GM12873 (cell line): ENCODE data around the gene SUSD1.

ENCODE experiments used
- CTCF ChIP-seq: IDR thresholded peaks from 2 replicates; pipeline ENCODE4 v1.5.1; 2012; ENCODE audit warnings: low read depth, mild to moderate bottlenecking, moderate library complexity, low read length, control low read depth; ENCODE audit not compliant: insufficient read depth; ENCODE audit errors: missing control alignments

Gene SUSD1

GRCh38 chr9:112118009-112118408 is 57.1 kb downstream of the SUSD1 start:
- TF ChIP-seq CTCF, result no peak

DNA sequence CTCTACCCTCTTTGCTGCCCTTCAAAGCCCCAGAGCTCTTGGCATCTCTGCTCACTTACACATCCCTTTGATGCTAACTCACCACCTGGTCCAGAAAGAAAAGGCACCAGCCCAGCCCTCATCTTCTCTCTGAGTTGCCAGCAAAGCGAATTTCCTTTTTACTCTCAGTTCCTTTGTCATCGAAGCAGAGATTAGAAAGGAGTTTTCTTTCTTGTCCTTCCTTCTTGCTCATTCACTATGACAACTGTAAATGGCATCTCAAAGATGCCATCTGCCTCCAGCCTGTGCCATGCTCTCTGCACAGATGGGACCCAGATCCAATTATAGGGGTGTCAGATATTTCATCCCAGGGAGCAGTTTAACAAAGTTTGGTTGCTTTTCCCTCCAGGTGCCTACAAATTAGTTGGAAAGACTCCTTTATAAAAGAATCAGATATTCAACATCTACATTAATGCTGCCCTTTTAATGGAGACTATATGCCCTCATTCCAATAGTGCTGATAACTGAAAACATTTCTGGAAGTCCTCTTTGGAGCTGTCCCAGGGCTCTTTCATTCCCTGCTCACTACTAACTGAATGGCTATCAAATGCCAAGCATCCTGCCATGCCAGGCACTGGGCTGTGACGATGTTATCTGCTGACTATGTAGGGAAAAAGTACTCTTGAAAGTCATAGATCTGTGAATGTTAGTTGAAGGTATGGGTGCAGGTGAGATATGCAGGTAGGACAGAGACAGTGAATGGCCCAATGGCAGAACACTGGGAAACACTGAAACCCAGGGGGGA is 58.9 kb downstream of the SUSD1 start:
- TF ChIP-seq CTCF, result no peak

DNA sequence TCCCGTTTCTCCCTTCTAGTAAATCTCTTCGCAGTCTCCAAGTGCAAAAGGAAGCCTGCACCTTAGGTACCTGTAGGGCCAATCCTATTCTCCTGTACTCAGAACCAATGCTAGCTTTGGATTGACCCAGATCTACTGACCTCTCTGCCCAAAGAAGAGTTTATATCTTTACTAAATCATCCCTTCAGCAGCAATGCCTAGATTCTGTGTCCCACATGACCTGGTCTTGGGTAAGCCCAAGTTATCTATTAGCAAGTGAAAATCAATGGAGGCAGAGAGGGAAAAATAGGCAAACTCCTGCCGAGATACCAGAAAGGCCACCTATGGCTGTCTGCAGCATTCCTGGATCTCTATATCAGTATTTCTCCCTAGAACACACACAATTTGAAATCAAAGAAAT is 60.0 kb downstream of the SUSD1 start:
- TF ChIP-seq CTCF, result no peak

DNA sequence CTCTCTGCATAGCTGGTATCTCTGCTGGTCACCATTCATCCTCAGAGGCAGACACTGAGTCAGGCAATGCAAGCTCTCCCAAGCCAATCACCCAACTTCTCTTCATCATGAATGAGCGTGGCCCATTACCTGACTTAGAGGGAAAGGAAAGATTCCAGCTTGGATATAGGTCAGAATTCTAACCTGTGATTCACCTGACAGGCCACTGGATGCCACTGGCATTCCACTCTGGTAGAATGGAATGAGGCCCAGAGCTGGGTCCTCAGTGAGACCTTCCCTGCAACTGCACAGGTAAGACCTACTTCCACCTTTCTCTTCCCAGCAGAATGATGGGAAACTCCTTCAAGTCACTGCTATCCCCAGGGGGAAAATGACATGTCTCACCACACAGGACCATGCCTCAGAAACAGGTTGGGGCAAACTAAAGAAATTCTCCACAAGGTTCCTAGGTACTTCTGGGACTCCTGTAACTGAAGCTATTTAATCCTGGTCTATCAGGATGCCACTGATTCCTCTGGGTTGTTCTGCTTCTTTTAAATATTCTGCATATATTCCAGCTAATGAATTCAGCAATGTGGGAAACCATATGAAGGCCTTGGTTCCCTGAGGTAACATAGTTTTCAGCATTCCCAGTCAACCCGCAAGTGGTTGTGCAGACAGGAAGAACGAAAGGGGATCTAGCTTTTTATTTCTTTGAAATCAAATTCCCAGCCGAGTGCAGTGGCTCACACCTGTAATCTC is 62.0 kb downstream of the SUSD1 start:
- TF ChIP-seq CTCF, result peak; percentile 62

DNA sequence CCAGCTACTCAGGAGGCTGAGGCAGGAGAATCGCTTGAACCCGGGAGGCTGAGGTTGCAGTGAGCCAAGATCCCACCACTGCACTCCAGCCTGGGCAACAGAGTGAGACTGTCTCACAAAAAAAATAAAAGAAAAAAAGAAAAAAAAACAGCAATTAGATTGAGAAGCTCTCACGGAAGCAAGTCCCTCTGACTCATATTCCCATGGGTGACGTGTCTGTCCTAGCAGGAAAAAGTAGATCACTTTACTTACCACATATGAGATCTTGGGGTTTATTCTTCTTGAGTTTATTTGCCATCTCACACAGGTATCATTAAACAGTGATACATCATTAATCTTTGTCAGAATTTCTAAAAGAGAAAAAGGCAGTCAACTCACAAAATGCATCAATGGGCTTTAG is 62.6 kb downstream of the SUSD1 start:
- TF ChIP-seq CTCF, result no peak

DNA sequence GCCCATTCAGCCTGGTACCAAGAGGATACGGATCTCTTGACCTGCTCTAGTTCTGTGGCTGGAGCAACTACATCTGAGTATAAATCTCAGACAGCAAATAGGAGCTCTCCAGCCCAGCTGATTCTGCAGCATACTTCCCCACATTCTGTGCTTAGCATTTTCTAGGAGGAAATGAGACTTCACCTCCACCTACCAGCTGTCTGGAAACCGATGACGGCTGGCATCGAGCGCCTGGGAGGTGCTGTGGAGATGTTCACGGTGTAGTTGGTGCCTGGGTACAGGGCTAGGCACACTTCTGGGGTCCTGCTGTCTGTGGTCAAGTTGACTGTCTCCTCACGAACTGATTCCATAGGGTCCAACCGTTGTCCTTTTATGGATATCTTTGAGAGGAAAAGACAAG is 63.6 kb downstream of the SUSD1 start:
- TF ChIP-seq CTCF, result no peak

- no peak for TF ChIP-seq CTCF
Measured at GRCh38 chr9:112110777-112111113, 64.4 kb downstream of the SUSD1 start.
